SU-DHL-6 (cell line): ENCODE data around the gene PSEN2.

Experiments
- EZH2phosphoT487 ChIP-seq: fragments of 200-600 bp; sonication (generic), shearing (Covaris generic); conservative IDR thresholded peaks from 2 replicates; pipeline ENCODE4 v1.6.1; 2018; ENCODE audit warnings: mild to moderate bottlenecking, antibody characterized with exemption, low read length, moderate library complexity, mixed read lengths
- TF ChIP-seq, protein P1 (sequence below): fragments of 200-600 bp; sonication (generic); IDR thresholded peaks from one replicate; pipeline ENCODE4 v1.5.1; 2017; ENCODE audit warnings: antibody characterized with exemption, mild to moderate bottlenecking, low read length, moderate library complexity; ENCODE audit not compliant: insufficient read depth, poor library complexity, severe bottlenecking

DNA sequence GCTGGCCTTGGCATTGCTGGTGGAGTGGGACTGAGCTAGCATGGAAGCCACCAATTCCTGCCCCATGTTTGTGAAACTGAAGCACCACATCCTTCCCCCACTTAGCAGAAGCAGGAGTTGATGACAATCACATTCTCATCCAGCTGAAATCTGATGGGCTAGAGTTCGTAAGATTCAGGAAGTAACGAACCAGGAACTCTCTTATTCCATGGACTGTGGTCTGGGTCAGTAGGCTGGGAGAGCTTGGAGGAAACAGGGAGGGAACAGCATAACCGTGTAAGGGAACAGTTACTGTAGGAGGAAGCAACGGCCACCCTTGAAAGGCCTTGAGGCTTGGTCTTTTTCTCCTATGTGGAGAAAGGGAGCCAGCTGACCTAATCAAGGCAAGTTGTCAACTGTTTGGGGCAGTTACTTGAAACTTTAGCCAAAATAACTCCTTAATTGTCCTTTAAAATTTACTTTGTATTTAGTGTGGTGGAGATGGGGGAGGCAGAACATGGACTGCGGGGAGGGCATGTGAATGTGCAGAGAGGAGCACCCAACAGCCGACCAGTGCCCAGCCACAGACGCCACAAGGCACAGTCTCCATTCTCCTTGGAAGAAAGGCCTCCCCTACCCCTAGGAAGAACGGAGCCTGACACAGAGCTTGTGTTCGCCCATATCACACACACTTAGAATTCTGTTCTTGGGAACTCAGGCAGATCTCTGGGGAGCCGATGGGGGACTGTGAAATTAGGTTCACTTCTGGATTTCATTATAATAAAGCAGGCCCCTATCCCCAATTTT is 67.7 kb downstream of the PSEN2 start:
- TF ChIP-seq, protein P1, sequence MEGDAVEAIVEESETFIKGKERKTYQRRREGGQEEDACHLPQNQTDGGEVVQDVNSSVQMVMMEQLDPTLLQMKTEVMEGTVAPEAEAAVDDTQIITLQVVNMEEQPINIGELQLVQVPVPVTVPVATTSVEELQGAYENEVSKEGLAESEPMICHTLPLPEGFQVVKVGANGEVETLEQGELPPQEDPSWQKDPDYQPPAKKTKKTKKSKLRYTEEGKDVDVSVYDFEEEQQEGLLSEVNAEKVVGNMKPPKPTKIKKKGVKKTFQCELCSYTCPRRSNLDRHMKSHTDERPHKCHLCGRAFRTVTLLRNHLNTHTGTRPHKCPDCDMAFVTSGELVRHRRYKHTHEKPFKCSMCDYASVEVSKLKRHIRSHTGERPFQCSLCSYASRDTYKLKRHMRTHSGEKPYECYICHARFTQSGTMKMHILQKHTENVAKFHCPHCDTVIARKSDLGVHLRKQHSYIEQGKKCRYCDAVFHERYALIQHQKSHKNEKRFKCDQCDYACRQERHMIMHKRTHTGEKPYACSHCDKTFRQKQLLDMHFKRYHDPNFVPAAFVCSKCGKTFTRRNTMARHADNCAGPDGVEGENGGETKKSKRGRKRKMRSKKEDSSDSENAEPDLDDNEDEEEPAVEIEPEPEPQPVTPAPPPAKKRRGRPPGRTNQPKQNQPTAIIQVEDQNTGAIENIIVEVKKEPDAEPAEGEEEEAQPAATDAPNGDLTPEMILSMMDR, result no peak
- TF ChIP-seq EZH2phosphoT487, result no peak
